ENCODE measurements around the gene USP48. TPM values are rescaled to one million over a fixed set of nuclear protein-coding genes. Genes with fewer than 3 reads are reported as not detected.

USP48 gene, protein sequence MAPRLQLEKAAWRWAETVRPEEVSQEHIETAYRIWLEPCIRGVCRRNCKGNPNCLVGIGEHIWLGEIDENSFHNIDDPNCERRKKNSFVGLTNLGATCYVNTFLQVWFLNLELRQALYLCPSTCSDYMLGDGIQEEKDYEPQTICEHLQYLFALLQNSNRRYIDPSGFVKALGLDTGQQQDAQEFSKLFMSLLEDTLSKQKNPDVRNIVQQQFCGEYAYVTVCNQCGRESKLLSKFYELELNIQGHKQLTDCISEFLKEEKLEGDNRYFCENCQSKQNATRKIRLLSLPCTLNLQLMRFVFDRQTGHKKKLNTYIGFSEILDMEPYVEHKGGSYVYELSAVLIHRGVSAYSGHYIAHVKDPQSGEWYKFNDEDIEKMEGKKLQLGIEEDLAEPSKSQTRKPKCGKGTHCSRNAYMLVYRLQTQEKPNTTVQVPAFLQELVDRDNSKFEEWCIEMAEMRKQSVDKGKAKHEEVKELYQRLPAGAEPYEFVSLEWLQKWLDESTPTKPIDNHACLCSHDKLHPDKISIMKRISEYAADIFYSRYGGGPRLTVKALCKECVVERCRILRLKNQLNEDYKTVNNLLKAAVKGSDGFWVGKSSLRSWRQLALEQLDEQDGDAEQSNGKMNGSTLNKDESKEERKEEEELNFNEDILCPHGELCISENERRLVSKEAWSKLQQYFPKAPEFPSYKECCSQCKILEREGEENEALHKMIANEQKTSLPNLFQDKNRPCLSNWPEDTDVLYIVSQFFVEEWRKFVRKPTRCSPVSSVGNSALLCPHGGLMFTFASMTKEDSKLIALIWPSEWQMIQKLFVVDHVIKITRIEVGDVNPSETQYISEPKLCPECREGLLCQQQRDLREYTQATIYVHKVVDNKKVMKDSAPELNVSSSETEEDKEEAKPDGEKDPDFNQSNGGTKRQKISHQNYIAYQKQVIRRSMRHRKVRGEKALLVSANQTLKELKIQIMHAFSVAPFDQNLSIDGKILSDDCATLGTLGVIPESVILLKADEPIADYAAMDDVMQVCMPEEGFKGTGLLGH
- 56.4 TPM for total RNA-seq
- long read RNA-seq, full-length matches to known transcripts: 32 of 63 reads
- long read RNA-seq, partial matches to known transcripts: 14 of 63 reads
- long read RNA-seq, other reads (novel, unspliced or antisense): 17 of 63 reads

DNA sequence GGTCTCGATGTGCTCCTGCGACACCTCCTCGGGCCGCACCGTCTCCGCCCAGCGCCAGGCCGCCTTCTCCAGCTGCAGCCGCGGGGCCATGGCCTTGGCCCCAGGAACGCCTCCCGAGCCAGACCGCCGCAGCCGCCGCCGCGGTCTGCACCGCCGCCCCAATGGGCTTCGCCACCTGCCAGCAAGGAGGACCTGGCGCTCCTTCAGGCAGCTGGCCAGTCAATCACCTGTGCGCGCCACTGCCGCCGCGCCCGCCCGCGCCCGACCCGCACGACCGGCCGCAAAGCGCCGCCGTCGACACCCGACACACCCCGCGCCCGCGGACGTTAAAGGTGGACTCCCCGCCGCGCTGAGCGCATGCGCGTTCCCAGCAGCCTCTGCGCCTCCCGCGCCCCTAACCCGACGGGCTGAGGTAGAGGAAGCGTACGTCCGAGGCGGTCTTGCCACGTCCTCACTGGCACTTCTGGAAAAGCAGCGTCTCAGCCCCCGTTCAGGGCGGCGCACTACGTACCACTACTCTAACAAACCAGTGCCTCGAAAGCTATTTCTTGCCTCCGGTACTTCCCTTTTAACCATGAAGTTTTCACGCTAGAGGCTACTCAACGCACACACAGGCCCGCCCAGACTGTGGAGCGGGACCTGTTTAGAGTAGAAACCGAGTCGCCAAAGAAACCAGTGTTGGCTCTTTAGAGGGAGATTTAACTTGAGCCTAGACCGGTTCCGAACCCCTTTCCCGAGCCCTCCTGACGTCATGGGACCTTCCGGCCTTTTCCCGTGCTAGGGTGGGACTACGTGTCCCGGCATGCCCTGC is at the start of gene USP48:
TSS of gene USP48 (minus strand) at position 282 of the 811 bp plus-strand sequence. CDS start at position 90, 192 bp downstream.
- Histone ChIP-seq H3K4me1 (peaks cover 24% of the 10 kb centered on the region), H3K27ac (peak within 1 kb of the TSS; percentile 100), H3K27me3 (no peaks in the 10 kb centered on the region), H3K9me3 (no peaks in the 10 kb centered on the region), H3K4me3 (peak within 1 kb of the TSS; percentile 99), H3K36me3 (no peaks in the 10 kb centered on the region)
- DNase-seq (peak; percentile 99), ATAC-seq (peak; percentile 94)
- intact Hi-C loops (cut with DNase I): no loop called here
- no peak for TF ChIP-seq CTCF (IDR thresholded peaks at IDR 0.05)

- peaks cover 97% of the 10 kb centered on the region for H3K36me3 ChIP-seq
- DNase-seq: no peak
These were observed 48.6 kb upstream of the USP48 start for GRCh38 chr1:21831454-21831970.

DNA sequence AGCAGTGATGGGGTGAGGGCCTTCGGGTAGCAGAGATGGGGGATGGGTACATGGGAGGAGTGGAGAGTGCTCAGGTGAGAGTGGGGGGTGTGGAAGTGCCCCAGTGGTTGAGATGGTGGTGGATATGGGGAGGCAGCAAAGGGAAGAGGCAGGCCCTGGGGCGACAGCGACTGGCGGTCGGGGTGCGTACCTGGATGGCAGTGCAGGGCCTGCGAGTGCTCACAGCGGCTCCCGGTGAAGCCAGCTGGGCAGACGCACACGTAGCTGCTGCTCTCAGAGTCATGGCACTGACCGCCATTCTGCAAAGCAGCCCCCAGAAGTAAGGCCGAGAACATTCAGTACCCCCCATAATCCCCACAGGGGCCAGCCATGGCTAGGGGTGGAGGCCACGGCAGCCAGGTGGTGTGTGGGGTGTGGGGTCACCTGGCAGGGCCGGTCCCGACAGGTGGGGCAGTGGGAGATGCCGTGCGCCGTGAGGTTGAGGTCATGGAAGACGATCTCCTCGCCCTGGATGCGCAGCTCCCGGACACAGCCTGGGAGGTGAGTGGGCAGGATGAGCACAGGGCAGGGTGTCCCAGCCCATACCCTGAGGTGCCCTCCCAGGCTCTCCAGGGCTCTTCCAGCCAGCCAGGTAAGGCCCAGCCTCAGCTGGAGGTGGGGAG is 48.0 kb upstream of the USP48 start:
- intact Hi-C loops (cut with DNase I): no loop called here
- Histone ChIP-seq H3K36me3 (peaks cover 97% of the 10 kb centered on the region), H3K27me3 (no peaks in the 10 kb centered on the region), H3K4me3 (no peak overlapping the region), H3K4me1 (no peaks in the 10 kb centered on the region), H3K27ac (no peak overlapping the region), H3K9me3 (no peaks in the 10 kb centered on the region)
- no peak for TF ChIP-seq CTCF (IDR thresholded peaks at IDR 0.05)
- DNase-seq: no peak
- ATAC-seq: no peak

More at GRCh38 chr1:21831454-21831970, 48.6 kb upstream of the USP48 start:
- Histone ChIP-seq H3K4me1 (no peaks in the 10 kb centered on the region), H3K4me3 (no peak overlapping the region), H3K27me3 (no peaks in the 10 kb centered on the region), H3K9me3 (no peaks in the 10 kb centered on the region), H3K27ac (no peak overlapping the region)
- intact Hi-C loops (cut with DNase I): no loop called here
- TF ChIP-seq CTCF (IDR thresholded peaks at IDR 0.05): no peak
- no peak for ATAC-seq

DNA sequence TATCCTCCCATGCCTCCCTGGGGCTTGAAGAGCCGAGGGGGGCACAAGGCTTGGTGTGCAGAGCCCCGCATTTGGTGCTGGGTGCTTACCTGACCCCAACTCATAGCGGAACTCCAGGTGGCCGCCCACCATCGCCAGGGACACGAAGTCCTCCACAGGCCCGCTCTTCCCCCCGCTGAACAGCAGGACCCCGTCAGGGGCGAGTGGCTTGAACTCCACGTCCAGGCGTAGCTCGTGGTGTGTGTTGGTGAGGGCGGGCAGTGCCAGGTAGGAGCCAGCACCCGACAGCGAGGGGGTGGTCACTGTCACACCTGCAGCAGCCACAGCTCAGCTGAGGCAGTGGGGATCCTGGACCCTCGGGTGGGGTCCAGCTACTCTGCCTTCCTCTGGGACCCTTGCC is 46.3 kb upstream of the USP48 start:
- H3K36me3 ChIP-seq: peaks cover 97% of the 10 kb centered on the region
- intact Hi-C loops (cut with DNase I): no loop called here
- no peak overlapping the region for H3K27ac ChIP-seq
- ATAC-seq: no peak
- H3K27me3 ChIP-seq: no peaks in the 10 kb centered on the region
- no peak for TF ChIP-seq CTCF (IDR thresholded peaks at IDR 0.05)
- no peaks in the 10 kb centered on the region for H3K9me3 ChIP-seq
- no peaks in the 10 kb centered on the region for H3K4me1 ChIP-seq
- no peak overlapping the region for H3K4me3 ChIP-seq
- no peak for DNase-seq

Measured in upper lobe of right lung (tissue), 1 donor.